SIG-M5 treated with dmso at 0.1 percent for 504 hours (cell line): ENCODE results near the gene GLUD1.
"Not testable (repeated sequence)": the region's sequence is repeated elsewhere in the genome, so short reads cannot be mapped to it uniquely, and the experiment has no call there.

Experiments
- DNase-seq: peaks from one replicate; lab custom pipeline; 2025; ENCODE audit not compliant: unreplicated experiment; lab: John Stamatoyannopoulos, UW

The GLUD1 gene

GRCh38 chr10:87090779-87091178 is 3.9 kb downstream of the GLUD1 start:
- no peak for DNase-seq

GRCh38 chr10:87089746-87090145 is 4.9 kb downstream of the GLUD1 start:
- DNase-seq: no peak

DNA sequence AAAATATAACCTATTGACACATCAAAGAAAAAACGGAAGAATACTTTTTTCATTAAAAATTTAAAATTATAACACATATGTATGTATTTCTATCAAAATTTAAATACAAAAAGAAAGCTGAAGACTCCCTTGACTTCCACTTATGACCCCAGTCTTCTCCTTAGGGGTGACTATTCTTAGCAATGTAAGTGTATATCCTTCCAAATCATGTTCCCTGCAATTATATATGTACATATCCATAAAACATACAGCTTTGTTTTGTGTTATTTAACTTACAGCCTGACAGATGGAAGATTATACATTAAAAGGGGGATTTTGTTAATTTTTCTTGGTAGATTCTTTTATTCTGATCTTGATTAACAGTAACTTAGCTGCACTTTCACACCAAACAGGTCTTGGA is 9.1 kb downstream of the GLUD1 start:
- no peak for DNase-seq

DNA sequence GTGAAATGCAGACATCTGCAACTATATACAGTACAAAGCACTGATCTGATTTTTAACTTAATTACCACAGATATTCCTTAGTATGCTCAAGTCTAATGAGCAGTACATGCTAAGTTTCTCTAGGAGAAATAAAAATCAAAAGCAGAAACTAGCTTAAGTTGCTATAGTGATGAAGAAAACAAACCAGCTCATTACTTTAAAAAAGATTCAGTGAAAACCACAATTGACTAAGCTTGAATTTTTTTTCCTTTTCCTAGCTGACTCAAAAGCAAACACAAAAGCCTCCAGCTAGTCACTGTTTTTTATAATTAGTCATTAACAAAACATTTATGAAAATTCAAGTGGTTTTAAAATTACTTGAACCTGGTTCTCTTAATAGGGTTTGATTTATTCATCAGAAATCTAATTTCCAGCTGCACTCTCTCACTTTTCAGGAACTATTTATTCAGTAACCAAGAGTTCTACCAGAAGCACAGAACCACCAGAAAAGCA is 10.3 kb downstream of the GLUD1 start:
- not testable (repeated sequence) for DNase-seq

DNA sequence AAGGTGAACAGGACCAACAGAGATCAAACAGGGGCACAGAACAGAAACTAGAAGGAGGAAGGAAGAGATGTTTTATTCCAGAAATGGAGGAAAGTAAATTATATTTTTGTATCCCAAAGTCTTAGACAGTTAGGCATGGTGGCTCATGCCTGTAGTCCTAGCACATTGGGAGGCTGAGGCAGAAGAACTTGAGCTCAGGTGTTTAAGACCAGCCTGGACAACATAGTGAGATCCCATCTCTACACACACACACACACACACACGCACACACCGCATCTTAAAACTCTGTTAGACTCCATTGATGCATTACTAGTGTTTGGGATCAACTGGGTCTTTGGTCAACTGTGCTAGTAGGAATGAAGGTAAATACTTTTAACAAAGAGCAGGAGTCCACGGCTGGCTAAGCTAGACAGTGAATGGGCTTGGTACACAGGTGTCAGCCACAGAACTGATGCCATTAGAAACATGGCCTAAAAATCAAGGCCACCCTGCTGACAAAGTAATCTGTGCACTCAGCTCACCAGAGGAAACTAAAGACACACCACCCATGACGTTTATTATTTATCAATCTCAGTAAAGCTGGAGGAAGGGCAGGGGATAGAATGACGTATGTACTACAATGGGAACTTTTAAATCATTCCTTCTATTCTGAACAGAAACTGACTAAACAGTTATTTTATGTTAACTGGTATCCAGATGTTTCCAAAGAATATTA is 10.9 kb downstream of the GLUD1 start:
- DNase-seq: not testable (repeated sequence)

GRCh38 chr10:87082219-87082618 is 12.4 kb downstream of the GLUD1 start:
- DNase-seq: not testable (repeated sequence)

DNA sequence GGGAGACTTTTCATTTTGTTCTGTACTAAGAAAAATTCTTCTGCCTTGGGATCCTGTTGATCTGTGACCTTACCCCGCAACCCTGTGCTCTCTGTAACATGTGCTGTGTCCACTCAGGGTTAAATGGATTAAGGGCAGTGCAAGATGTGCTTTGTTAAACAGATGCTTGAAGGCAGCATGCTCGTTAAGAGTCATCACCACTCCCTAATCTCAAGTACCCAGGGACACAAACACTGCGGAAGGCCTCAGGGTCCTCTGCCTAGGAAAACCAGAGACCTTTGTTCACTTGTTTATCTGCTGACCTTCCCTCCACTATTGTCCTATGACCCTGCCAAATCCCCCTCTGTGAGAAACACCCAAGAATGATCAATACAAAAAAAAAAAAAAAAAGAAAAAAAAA is 13.1 kb downstream of the GLUD1 start:
- DNase-seq: not testable (repeated sequence)

DNA sequence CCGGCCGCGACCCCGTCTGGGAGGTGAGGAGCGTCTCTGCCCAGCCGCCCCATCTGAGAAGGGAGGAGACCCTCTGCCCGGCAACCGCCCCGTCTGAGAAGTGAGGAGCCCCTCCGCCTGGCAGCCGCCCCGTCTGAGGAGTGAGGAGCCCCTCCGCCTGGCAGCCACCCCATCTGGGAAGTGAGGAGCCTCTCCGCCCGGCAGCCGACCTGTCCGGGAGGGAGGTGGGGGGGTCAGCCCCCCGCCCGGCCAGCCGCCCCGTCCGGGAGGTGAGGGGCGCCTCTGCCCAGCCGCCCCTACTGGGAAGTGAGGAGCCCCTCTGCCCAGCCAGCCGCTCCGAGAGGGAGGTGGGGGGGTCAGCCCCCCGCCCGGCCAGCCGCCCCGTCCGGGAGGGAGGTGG is 14.0 kb downstream of the GLUD1 start:
- DNase-seq: not testable (repeated sequence)

DNA sequence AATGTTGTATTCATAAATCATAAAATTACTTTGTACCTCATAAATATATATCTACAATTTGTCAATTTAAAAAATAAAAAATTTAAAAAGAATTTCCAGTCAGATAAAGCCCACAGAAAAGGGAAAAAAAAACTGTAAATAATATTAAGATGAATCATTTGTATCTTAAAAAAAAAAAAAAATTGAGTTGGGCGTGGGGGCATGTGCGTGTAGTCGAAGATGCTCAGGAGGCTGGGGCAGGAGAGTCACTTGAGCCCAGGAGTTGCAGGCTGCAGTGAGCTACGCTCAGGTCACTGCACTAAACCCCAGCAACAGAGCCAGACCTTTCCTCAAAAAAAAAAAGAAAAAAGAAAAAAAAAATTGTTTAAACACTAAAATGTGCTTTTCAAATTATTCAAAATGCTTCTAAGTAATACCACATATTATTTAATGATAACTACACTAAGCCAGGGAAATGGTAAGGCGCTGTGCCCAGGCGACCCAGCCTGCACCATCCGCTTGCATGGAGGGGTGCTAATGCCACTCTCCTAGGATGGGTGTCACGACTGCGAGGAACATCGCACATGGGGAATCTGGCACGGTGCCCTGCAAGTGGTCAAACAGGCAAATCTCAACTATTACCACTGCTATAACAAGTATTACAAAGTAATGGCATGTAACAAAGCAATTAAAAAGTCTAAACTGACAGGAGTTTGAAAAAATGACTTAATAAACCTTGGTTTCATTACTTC is 15.4 kb downstream of the GLUD1 start:
- no peak for DNase-seq

GRCh38 chr10:87076421-87076820 is 18.2 kb downstream of the GLUD1 start:
- DNase-seq: not testable (repeated sequence)

- DNase-seq: no peak
Measured at GRCh38 chr10:87072449-87072848, 22.2 kb downstream of the GLUD1 start.

DNA sequence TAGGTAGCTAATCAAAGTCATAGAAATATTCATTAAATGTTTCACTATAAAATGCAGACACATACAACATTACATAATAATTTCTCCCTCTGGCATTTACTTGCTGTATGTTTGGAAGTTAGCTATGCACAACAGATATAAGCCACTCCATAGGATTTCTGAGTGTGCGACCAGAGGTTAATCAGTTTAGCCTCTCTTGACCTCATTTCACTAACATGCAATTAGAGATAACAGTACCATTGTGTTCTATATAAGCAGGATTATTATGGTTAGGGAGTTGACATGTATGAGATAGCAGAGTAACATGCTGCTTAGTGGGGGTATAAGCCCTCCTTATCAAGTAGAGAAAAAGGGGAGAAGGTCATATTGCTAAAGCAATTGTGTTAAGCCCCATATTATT is 26.4 kb downstream of the GLUD1 start:
- DNase-seq: no peak

DNA sequence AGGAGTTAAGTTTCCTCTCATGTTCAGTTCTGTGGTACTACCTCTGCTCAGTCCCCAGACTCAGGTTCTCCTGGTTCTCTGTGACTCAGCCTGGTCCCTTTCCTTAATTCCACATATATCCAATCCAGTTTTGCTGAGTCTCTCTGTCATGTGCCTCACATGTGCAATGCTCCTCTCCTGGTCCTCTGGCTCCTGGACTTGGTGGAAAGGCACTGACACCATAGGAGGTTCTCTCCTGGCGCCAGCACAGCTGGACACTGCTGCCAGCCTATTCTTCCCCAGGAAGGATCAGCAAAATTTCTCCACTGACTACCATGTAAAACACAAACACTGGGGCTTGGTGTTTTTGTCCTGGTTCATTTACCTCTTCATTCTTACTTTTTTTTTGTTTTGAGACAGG is 27.8 kb downstream of the GLUD1 start:
- DNase-seq: no peak

DNA sequence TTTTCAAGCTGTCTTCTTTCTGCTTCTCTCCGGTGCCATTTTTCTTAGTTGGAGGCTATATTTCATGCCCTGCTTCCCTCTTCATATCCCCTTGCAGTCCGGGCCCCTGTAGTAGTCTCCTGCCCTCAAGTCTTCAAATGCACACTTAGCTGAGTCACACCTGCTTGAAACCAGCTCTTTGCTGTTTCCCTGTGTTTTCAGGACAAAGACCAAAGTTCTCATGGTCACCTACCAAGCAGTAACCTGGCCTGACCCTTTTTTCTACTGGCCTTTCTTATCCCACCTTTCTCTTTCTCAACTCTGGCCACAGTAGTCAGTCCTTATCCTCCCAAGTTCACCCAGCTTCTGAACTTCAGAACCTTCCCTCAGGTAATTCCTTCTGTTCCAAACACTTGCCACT is 28.5 kb downstream of the GLUD1 start:
- no peak for DNase-seq

GRCh38 chr10:87064651-87065050 is 30.0 kb downstream of the GLUD1 start:
- DNase-seq: no peak

- no peak for DNase-seq
Measured at GRCh38 chr10:87060280-87060928, 34.2 kb downstream of the GLUD1 start.

GRCh38 chr10:87059401-87059800 is 35.2 kb downstream of the GLUD1 start:
- DNase-seq: no peak

- DNase-seq: no peak
Measured at GRCh38 chr10:87058171-87058570, 36.5 kb downstream of the GLUD1 start.

GRCh38 chr10:87054373-87055295 is 40.0 kb downstream of the GLUD1 start:
- peak; percentile 62 for DNase-seq

DNA sequence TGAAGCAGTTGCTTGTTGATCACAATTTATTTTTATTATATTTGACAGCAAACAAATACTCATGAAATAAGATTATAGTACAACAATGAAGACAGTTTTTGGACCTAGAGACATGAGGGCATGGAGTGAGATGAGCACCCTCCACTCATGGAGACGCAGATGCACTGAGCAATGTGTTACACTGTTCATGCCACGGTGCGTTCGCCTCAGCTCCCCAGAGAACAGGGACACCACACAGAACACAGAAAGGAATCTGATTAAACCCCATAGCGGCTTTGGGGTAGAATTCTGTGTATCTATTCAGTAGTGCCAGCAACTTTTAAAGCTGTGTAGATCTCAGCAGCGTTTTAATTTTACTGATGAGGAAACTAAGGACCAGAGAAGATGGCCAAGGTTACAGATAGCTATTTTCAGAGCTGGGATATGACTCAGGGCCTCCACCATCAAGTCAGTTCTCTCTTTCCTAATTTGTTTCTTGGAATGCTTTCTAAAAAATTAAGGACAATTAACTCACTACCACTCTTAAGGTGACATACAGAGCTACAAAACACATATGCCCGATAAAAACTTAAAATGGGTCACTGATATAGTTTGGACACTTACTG is 41.0 kb downstream of the GLUD1 start:
- no peak for DNase-seq
